ENCODE measurements around the gene CD302.
A peak's percentile ranks its signal among the peaks of the same experiment; 100 is the strongest.
"Not testable (repeated sequence)": the region's sequence is repeated elsewhere in the genome, so short reads cannot be mapped to it uniquely, and the experiment has no call there.

CD302 gene

GRCh38 chr2:159793326-159793725 lies 4.7 kb downstream of the CD302 start:
- DNase-seq (ENCODE audit: low spot score): no peak

GRCh38 chr2:159792599-159792998 lies 5.4 kb downstream of the CD302 start:
- DNase-seq (ENCODE audit: low spot score): no peak

GRCh38 chr2:159792036-159792435 lies 6.0 kb downstream of the CD302 start:
- DNase-seq (ENCODE audit: low spot score): no peak

- DNase-seq (ENCODE audit: low spot score): no peak
These were observed 7.7 kb downstream of the CD302 start for GRCh38 chr2:159790323-159790722.

GRCh38 chr2:159788253-159788652 lies 9.8 kb downstream of the CD302 start:
- DNase-seq (ENCODE audit: low spot score): no peak

- not testable (repeated sequence) for DNase-seq (ENCODE audit: low spot score)
These were observed 10.4 kb downstream of the CD302 start for GRCh38 chr2:159787647-159788046.

GRCh38 chr2:159786938-159787337 lies 11.1 kb downstream of the CD302 start:
- DNase-seq (ENCODE audit: low spot score): no peak

GRCh38 chr2:159785195-159785594 lies 12.8 kb downstream of the CD302 start:
- no peak for DNase-seq (ENCODE audit: low spot score)

GRCh38 chr2:159784744-159785143 lies 13.3 kb downstream of the CD302 start:
- DNase-seq (ENCODE audit: low spot score): not testable (repeated sequence)

GRCh38 chr2:159783556-159783955 lies 14.5 kb downstream of the CD302 start:
- DNase-seq (ENCODE audit: low spot score): no peak

- DNase-seq (ENCODE audit: low spot score): no peak
These were observed 21.7 kb downstream of the CD302 start for GRCh38 chr2:159776321-159776720.

GRCh38 chr2:159775021-159775420 lies 23.0 kb downstream of the CD302 start:
- no peak for DNase-seq (ENCODE audit: low spot score)

- DNase-seq (ENCODE audit: low spot score): no peak
These were observed 23.5 kb downstream of the CD302 start for GRCh38 chr2:159774370-159774990.

GRCh38 chr2:159773886-159774285 lies 24.1 kb downstream of the CD302 start:
- DNase-seq (ENCODE audit: low spot score): no peak

GRCh38 chr2:159773426-159773825 lies 24.6 kb downstream of the CD302 start:
- DNase-seq (ENCODE audit: low spot score): no peak

GRCh38 chr2:159769147-159769546 lies 28.9 kb downstream of the CD302 start:
- no peak for DNase-seq (ENCODE audit: low spot score)

GRCh38 chr2:159762075-159762474 lies 35.9 kb downstream of the CD302 start:
- DNase-seq (ENCODE audit: low spot score): no peak

GRCh38 chr2:159760326-159760725 lies 37.7 kb downstream of the CD302 start:
- no peak for DNase-seq (ENCODE audit: low spot score)

- no peak for DNase-seq (ENCODE audit: low spot score)
These were observed 38.4 kb downstream of the CD302 start for GRCh38 chr2:159759577-159759976.

GRCh38 chr2:159758686-159759085 lies 39.3 kb downstream of the CD302 start:
- DNase-seq (ENCODE audit: low spot score): no peak

GRCh38 chr2:159758239-159758638 lies 39.8 kb downstream of the CD302 start:
- DNase-seq (ENCODE audit: low spot score): no peak

- peak; percentile 38 for DNase-seq (ENCODE audit: low spot score)
These were observed 42.2 kb downstream of the CD302 start for GRCh38 chr2:159755788-159756187.

GRCh38 chr2:159755014-159755413 lies 43.0 kb downstream of the CD302 start:
- DNase-seq (ENCODE audit: low spot score): no peak

- DNase-seq (ENCODE audit: low spot score): no peak
These were observed 44.2 kb downstream of the CD302 start for GRCh38 chr2:159753797-159754196.

- DNase-seq (ENCODE audit: low spot score): no peak
These were observed 47.1 kb downstream of the CD302 start for GRCh38 chr2:159750873-159751272.

Data from HuH-7 (cell line).